ENCODE data around the gene SIT1. TPM values are rescaled to one million over a fixed set of nuclear protein-coding genes. Genes with fewer than 3 reads are reported as not detected.

SIT1 gene
- total RNA-seq, 1 donor from 2014 or later = not detected

GRCh38 chr9:35606138-35606504 is 44.6 kb downstream of the SIT1 start:
- DNase-seq = peak; percentile 15

GRCh38 chr9:35605351-35606137 is 45.2 kb downstream of the SIT1 start:
- DNase-seq = peak; percentile 30

- peak; percentile 82 for DNase-seq
These were observed 46.0 kb downstream of the SIT1 start, which contains the start of gene TESK1 for GRCh38 chr9:35604578-35605350. Gene TESK1 (plus strand): TSS chr9:35605262. CDS start chr9:35605620, 358 bp downstream.

GRCh38 chr9:35603986-35604577 is 46.6 kb downstream of the SIT1 start:
- peak; percentile 100 for DNase-seq

- DNase-seq = peak; percentile 77
These were observed 47.2 kb downstream of the SIT1 start for GRCh38 chr9:35603506-35603985.

GRCh38 chr9:35599763-35600604 is 50.7 kb downstream of the SIT1 start:
- DNase-seq = no peak

Small RNA genes lying within 50 kb of the gene (small RNA-seq; reads per million reads assigned to genes)
- gene MIR4667 (ENCODE audit: low replicate concordance) (0.05 reads per million), gene RMRP (ENCODE audit: low replicate concordance) (not detected), gene RN7SL22P (ENCODE audit: low replicate concordance) (not detected)

Other genes with a start within 250 kb of the SIT1 start
- gene RUSC2, start 160.8 kb downstream of the SIT1 start, total RNA-seq = 37.5 TPM
- gene TESK1, start 45.7 kb downstream of the SIT1 start, total RNA-seq = 15.8 TPM
- 1.7 TPM for gene CD72, start 32.5 kb downstream of the SIT1 start, total RNA-seq
- gene RMRP, start 7.1 kb upstream of the SIT1 start, total RNA-seq = 2,887 TPM
- 16.9 TPM for gene CCDC107, start 7.4 kb upstream of the SIT1 start, total RNA-seq
- gene ARHGEF39, start 14.3 kb upstream of the SIT1 start, total RNA-seq = 1.0 TPM
- 0.82 TPM for gene CA9, start 23.0 kb upstream of the SIT1 start, total RNA-seq
- gene TPM2, start 39.0 kb upstream of the SIT1 start, total RNA-seq = 3,889 TPM
- gene TLN1, start 81.3 kb upstream of the SIT1 start, total RNA-seq = 210 TPM
- 20.3 TPM for gene CREB3, start 81.7 kb upstream of the SIT1 start, total RNA-seq
- gene GBA2, start 98.3 kb upstream of the SIT1 start, total RNA-seq = 43.6 TPM
- gene RGP1, start 98.4 kb upstream of the SIT1 start, total RNA-seq = 16.7 TPM
- gene MSMP, start 103.3 kb upstream of the SIT1 start, total RNA-seq = not detected
- 24.5 TPM for gene NPR2, start 140.7 kb upstream of the SIT1 start, total RNA-seq
- gene SPAG8, start 161.3 kb upstream of the SIT1 start, total RNA-seq = 3.7 TPM
- 18.1 TPM for gene HINT2, start 164.1 kb upstream of the SIT1 start, total RNA-seq
- not detected for gene FAM221B, start 177.8 kb upstream of the SIT1 start, total RNA-seq
- 8.2 TPM for gene TMEM8B, start 178.3 kb upstream of the SIT1 start, total RNA-seq
- gene OR13J1, start 219.5 kb upstream of the SIT1 start, total RNA-seq = not detected